Stimulated activated CD8-positive, alpha-beta memory T cell treated with anti-CD3 and anti-CD28 coated beads, Interleukin-2, amount 100 ng/mL, for 1 hour (primary cell): ENCODE results near the gene HMX3.
"Not testable (repeated sequence)": the region's sequence is repeated elsewhere in the genome, so short reads cannot be mapped to it uniquely, and the experiment has no call there.

Experiments
- DNase-seq, 2 donors: peaks; one replicate each; pipeline ENCODE4 v3.0.0-alpha.2; 2020; ENCODE audit warnings: low read depth in 2 of 2

HMX3 gene

DNA sequence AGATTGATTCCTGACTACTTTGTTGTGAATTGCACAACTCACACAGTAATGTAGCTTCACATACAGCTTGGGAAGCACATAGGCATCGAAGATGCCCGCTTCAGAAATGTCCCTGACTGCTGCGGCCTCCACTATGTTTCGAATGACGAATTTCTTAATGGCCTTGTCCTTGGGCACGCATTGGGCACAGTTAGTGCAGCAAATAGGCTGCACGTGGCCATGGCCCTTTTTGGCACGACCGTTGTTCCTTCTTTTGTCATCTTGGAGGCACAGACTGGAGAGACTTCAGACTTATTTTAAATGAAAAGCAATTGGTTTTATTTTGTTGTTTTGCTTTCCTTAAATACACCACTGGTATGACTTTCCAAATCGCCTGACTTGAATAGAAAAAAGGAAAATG is 35.8 kb downstream of the HMX3 start:
- DNase-seq = not testable (repeated sequence)

DNA sequence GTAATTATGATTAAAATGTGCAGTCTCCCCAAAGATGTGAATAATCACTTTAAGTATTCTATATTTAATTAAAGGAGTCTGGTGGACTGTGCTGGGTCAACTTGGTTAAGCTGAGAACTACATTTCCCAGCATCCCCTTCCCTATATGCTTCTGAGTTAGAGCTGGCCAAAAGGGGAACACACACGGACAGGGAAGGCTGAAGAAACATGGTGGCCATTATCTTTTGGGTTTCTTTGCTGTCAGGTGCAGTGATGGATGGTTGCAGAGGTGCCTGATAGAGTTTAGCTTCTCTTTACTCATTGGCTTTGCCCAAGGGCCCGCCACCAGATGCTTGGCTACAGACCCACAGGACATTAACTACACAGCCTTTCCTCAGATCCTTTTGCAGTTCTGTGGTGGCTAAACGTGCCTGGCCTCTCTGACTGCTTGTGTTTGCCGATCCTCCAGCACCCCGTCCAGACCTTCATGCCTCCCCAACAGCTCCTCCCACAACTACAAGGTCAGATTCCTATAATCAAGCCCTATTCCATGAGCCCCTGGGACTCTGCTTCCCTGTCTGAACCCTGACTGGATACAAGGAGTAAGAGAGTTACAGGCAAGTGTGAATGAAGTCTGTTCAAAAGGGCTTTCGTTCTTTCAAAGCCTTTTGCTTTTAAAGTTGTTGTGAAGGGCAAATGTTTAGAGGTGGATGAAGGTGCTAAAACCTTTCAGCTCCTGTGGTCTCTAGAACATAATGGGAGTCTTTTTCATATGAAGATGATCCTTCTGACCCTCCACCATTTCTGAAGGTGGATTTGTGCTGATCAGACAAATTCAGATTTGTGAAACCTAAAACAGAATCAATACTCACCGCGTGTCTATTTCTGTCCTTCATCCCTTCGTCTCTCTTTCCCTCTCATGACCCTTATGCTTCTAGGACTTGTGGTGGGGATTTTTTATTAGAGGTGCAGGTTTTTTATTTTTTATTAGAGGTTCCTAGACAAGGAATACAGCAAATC is 39.9 kb downstream of the HMX3 start:
- DNase-seq = no peak

DNA sequence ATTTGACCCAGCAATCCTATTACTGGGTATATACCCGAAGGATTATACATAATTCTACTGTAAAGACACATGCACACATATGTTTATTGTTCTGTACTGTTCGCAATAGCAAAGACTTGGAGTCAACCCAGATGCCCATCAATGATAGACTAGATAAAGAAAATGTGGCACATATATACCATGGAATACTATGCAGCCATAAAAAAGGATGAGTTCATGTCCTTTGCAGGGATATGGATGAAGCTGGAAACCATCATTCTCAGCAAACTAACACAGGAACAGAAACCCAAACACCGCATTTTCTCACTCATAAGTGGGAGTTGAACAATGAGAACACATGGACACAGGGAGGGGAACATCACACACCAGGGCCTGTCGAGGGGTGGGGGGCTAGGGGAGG is 42.6 kb downstream of the HMX3 start:
- DNase-seq = not testable (repeated sequence)

DNA sequence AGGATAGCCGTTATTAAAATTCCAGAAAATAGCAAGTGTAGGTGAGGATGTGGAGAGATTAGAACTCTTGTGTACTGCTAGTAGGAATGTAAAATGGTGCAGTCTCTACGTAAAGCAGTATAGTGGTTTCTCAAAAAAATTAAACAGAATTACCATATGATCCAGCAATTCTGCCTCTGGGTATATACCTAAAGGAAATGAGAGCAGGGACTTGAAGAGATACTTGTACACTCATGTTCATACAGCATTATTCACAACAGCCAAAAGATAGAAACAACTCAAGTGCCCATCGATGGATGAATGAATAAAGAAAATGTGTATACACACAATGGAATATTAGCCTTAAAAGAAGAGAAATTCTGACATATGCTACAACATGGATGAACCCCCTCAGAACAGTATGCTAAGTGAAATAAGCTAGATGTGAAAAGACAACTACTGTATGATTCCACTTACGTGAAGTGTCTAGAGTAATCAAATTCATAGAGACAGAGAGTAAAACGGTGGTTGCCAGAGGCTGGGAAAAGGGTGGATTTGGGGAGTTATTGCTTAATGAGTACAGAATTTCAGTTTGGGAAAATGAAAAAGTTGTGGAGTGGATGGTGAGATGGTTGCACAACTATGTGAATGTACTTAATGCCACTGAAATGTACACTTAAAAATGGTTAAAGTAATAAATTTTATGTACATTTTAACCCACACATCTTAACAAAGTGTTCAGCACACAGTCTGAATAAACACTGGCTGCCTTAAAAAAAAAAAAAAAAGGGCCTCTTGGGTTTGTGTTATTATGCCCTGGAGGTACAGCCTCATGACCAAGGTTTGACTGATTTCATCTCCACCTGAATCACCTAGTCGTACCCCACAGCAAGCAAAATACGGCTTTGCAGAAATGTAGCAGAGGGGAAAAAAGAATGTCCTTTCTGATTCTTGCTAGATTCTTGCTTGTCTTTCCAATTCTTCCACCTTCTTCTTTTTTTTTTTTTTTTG is 44.6 kb downstream of the HMX3 start:
- no peak for DNase-seq

DNA sequence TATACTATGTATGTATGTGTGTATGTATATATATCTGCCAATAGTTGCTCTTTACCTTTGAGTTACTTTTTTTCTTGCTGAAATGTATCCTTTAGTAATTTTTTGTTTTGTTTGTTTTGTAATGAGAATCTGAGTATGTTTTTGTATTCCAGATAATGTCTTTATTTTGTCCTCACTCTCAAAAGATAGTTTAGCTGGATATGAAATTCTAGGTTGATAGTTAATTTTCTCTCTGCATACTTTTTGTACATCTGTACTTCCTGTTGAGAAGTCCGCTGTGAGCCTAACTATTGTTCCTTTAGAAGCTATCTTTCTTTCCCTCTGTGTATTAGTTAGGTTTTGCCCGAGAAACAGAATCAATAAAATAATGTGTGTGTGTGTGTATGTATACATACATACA is 48.0 kb downstream of the HMX3 start:
- no peak for DNase-seq

DNA sequence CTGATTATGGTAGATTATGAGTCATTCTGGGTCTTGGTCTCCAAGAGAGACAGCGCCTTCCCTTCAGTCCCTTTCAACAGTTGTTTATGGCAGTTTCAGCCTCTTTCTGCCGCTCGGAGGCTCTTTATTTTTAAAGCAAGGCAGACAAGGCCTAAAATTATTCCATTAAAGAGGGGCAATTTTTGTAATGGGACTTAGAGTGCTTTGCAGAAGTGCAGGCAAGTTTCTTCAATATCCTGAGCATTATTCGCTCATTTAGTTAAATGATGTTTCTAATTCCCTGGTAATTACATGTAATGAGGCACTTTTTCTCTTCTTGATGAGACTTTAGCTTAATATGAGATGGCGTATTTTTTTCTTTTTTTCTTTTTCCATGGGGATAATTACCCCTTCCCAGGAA is 52.0 kb downstream of the HMX3 start:
- DNase-seq = no peak
